Progenitor cell of endocrine pancreas (in vitro differentiated cells): Measurements from ENCODE around the gene RHO. TPM values are rescaled to one million over a fixed set of nuclear protein-coding genes. Genes with fewer than 3 reads are reported as not detected.

Experiments
- DNase-seq: peaks from one replicate; pipeline ENCODE4 v3.0.0; 2021; ENCODE audit warnings: low spot score; ENCODE audit not compliant: unreplicated experiment
- H3K27ac Mint-ChIP-seq: 2 replicates; pipeline ENCODE4 v1.8.0; 2021; ENCODE audit warnings: mild to moderate bottlenecking, moderate library complexity, mixed read lengths
- H3K27me3 Mint-ChIP-seq: 2 replicates; pipeline ENCODE4 v1.8.0; 2021; ENCODE audit warnings: mixed read lengths
- H3K36me3 Mint-ChIP-seq: 2 replicates; pipeline ENCODE4 v1.8.0; 2022; ENCODE audit warnings: mixed read lengths; ENCODE audit not compliant: insufficient read depth
- H3K4me1 Mint-ChIP-seq: 2 replicates; pipeline ENCODE4 v1.8.0; 2021; ENCODE audit warnings: low read depth, mixed read lengths
- H3K4me3 Mint-ChIP-seq: 2 replicates; pipeline ENCODE4 v1.8.0; 2021; ENCODE audit warnings: low read depth, mild to moderate bottlenecking, moderate library complexity, mixed read lengths
- H3K9me3 Mint-ChIP-seq: 2 replicates; pipeline ENCODE4 v1.8.0; 2021; ENCODE audit warnings: low read depth, mixed read lengths
- total RNA-seq: library from RNA; stranded (reverse); gene quantifications from 2 replicates; pipeline ENCODE4 v1.2.1, GENCODE V29; 2021
- TF ChIP-seq, protein P1 (sequence below): fragments of 200-600 bp; sonication (generic); IDR thresholded peaks from one replicate; pipeline ENCODE4 v1.5.0; 2021; ENCODE audit warnings: antibody characterized with exemption, mild to moderate bottlenecking; ENCODE audit not compliant: unreplicated experiment

The RHO gene
- total RNA-seq, 1 donor from 2014 or later, result 0.10 TPM

DNA sequence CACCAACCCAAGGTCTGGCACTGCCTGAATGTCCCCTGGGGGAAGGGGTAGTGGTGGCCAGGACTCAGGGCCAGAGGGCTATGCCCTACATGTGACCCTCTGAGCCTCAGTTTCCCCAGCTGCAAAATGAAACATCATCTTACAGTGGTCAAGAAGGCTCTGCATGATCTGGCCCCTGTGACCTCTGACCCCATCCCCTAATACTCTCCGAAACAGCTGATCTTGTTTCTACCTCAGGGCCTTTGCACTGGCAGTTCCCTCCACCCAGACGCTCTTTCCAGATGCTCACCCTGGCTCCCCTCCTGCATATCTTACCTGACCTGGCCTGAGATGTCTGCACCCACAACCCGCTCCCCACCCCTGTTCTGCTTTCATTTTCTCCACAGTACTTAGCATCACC is 56.2 kb downstream of the RHO start:
- H3K9me3 Mint-ChIP-seq, result no peaks in the 10 kb centered on the region
- TF ChIP-seq, protein P1, sequence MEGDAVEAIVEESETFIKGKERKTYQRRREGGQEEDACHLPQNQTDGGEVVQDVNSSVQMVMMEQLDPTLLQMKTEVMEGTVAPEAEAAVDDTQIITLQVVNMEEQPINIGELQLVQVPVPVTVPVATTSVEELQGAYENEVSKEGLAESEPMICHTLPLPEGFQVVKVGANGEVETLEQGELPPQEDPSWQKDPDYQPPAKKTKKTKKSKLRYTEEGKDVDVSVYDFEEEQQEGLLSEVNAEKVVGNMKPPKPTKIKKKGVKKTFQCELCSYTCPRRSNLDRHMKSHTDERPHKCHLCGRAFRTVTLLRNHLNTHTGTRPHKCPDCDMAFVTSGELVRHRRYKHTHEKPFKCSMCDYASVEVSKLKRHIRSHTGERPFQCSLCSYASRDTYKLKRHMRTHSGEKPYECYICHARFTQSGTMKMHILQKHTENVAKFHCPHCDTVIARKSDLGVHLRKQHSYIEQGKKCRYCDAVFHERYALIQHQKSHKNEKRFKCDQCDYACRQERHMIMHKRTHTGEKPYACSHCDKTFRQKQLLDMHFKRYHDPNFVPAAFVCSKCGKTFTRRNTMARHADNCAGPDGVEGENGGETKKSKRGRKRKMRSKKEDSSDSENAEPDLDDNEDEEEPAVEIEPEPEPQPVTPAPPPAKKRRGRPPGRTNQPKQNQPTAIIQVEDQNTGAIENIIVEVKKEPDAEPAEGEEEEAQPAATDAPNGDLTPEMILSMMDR, result no peak
- H3K4me1 Mint-ChIP-seq, result peaks cover 2% of the 10 kb centered on the region
- no peaks in the 10 kb centered on the region for H3K36me3 Mint-ChIP-seq
- no peak for DNase-seq
- H3K27me3 Mint-ChIP-seq, result no peaks in the 10 kb centered on the region
- H3K4me3 Mint-ChIP-seq, result no peak overlapping the region
- H3K27ac Mint-ChIP-seq, result no peak overlapping the region

Other genes starting within 250 kb of the RHO start
- gene HMCES, start 249.8 kb upstream of the RHO start, total RNA-seq, result 35.3 TPM in 2 replicates
- 6.6 and 6.8 TPM in 2 replicates for gene EFCAB12, start 100.0 kb upstream of the RHO start, total RNA-seq
- 32.5 and 37.1 TPM in 2 replicates for gene MBD4, start 88.7 kb upstream of the RHO start, total RNA-seq
- 69.6 and 75.6 TPM in 2 replicates for gene IFT122, start 88.4 kb upstream of the RHO start, total RNA-seq
- gene H1-8, start 14.5 kb downstream of the RHO start, total RNA-seq, result not detected in 2 replicates
- 17.6 and 18.0 TPM in 2 replicates for gene PLXND1, start 78.0 kb downstream of the RHO start, total RNA-seq